GM21447 (cell line): ENCODE measurements around the gene UBA5.

Experiments
- ATAC-seq: cut with Tn5 transposase; IDR thresholded peaks from one replicate; pipeline ENCODE4 v1.9.1; 2021; ENCODE audit not compliant: unreplicated experiment

Gene UBA5

DNA sequence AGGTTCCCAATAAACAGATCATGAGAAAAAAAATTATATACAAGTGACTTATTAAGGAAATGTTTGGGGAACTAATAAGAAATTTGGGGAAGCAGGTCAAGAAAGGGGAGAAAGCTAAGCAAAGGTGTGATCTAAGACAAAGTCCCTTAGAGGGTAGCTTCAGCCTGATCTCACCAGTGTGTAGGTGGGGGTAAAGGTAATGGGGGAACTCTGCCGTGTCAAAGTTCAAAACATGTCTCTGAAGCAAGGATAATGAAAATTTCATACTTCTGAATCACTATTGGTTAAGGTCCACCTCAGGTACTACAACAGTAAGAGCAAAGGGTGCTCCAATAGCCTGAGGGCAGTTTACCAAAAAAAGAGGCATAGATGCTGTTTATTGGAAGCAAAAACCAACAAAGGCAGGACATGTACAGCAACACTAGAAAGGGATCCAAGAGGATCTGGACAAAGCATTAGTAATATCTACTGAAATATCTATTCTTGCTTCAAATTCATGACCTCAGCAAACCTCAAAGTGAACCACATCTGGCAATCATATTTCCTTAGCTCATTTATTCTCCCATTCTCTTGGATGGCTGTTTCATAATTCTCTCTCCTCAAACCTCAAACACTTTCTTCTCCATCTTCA, 7.4 kb upstream of the UBA5 start:
- ATAC-seq: no peak

DNA sequence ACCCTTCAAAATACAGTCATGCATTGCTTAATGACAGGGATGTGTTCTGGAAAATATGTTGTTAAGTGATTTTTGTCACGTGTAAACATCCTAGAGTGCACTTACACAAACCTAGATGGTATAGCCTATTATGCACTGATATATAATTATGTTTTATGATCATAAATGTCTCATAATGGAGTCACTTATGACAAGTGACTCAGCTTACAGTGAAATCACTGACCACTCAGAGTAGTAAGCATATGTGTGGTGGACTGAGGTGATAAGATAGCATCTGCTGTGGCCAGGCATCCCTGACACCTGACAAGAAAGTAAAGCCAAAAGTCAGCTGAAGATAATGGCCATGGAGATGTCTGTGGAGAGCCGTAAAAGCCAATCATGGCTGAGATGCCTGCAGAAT, 5.9 kb upstream of the UBA5 start:
- no peak for ATAC-seq

DNA sequence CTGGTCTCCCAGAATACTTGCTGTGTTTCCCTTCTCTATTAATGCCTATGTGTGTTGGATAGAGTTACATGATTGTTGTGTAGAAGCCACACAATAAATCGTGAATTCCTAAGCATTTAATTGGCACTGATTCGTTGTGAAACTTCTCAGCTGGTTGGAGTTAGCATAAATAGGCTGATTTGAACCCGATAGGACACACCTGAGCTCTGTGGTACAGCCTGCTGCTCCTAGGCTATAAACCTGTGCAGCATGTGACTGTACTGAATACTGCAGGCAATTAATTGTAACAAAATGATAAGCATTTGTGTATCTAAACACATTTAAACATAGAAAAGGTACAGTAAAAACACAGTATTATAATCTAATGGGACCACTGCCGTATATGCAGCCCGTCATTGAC, 5.4 kb upstream of the UBA5 start:
- ATAC-seq: no peak

DNA sequence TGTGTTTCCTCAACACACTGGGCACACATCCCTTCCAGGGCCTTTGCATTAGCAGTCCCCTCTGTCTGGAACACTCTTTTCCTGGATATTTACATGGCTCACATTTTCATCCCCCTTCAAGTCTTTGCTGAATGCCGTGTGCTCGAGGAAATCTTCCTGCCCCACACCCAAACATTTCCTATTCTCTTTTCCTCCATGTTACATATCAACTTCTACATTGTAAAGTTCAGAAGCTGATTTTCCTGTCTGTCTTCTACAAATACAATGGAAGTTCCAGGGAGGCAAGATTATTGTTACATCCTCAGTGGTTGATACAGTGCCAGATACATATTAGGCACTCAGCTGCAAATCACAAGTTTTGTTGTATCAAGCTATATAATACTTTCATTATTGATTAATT, 4.7 kb upstream of the UBA5 start:
- ATAC-seq: no peak

DNA sequence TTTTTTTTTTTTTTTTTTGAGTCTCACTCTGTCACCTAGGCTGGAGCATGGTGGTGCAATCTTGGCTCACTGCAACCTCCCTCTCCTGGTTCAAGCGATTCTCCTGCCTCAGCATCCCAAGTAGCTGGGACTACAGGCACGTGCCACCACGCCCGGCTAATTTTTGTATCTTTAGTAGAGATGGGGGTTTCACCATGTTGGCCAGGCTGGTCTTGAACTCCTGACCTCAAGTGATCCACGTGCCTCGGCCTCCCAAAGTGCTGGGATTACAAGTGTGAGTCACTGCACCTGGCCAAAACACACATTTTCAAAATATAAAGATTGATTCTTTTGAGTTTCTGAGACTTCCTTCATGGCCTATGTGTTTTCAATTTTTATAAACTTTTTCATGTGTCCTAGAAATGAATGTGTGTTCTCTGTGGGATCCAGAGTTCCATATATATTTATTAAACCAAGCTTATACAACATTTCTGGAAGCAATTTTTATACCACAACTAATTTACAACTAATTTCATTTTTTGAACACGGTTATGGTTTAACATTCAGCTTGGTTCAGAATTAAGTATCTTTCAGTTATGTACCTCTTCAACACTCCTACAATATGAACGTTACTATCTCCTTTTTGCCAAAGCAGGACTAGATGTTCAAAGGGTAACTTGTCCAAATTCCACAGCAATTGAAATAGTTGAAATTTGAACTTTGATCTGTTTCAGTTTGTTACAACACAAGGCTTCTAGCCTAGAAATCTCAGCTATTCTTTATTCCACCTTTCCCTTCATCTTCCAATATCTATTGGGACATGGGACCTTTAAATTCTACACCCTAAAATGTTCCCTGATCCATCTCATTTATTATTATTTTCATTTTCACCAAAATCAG, 2.0 kb upstream of the UBA5 start:
- no peak for ATAC-seq

DNA sequence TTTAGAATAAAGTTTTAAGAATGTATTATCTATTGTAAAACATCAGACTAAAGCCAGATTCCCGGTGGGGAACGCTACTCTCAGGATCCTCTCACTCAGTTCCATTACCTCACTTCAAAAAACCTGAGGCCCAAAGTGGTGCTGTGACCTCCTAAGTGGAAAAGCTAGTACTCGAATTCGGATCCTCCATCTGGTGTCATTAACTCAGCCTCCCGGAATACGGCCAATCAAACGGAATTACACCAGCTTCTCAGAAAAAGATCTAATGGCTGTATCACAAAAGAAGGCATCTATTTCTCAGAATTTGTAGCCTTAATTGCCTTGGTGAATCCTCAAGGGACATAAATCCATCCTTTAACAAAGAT, 1.1 kb upstream of the UBA5 start:
- ATAC-seq: peak; percentile 4

DNA sequence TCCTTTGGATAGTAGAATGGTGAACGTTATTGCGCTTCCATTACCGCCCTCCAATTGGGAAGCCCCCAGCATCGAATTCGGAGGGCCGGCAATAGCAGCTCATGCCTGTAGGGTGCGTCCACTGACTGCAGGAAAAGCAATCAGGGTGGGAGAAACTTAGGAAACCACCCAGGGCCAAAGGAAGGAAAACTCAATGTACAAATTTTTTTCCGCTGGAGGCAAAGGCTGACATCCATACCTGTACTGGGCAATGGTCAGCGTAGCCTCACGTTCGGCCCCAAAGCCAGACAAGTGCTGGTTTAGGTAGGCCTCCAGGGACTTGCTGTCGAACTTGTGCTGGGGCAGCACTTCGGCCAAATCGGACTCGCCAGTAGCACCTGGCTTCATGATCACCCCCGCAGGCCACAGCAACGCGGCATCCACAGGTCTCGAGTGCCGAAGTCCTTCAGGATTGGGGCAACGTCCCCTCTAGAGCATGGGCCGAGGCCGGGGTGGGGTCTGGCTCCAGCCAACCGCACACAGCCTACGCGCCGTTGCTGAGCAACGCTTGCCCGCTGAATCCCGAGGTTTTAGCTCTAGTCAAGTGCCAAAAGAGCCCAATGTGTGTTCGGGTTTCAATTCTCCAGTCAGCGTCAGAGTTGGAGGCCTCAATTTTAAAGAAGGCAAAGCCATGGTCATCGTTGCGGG, 621 bp upstream of the UBA5 start, which contains the start of gene ACAD11:
Gene ACAD11, minus strand, starts transcription at position 445 of the 687 bp plus-strand sequence. Its CDS starts 58 bp downstream, at position 387.
- ATAC-seq: peak; percentile 57

DNA sequence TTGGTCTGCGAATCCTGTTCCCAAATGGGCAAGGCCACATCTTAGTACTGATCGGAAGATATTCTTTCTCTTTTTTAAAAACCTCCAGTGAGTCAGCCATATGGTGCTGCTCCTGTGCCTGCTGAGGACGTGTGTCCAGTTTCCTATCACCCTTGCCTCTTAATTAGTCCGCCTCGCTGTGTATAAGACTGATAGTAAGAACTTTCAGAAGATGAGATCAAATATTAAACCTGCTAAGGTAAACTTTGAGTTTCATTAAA, 612 bp downstream of the UBA5 start:
- no peak for ATAC-seq

DNA sequence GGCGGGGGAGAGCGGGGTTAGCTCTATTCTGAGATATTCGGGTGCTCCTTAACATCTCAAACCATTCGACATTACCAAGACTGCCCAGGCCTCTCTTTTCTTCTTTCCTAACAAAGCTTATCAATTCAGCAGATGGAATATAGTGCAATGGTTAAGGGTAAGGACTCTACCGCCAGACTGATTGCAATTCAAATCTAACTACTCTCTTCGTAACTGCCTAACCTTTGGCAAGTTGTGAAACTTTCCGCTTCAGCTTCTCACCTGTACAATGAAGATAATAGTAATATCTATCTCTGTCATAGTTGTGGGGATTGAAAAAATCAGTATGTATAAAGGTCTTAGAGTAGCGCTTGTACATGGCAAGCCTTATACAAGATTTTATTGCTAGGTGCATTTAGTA, 972 bp downstream of the UBA5 start:
- no peak for ATAC-seq

DNA sequence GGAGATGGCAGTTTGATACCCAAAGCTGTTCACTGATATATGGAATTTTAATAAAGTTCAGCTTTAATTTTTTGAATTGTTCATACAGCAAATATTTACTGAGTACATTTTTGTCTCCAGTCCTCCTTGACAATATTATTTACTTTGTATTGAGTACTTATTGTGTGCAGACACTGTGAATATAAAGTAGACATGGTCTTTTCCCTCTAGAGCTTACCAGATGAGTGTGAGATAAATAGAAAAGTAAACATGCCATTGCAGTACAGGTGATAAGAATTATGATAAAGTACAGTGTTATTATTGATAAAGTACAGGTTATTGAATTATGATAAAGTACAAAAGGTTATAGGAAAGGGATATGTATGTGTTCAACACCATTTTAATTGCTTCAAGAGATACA, 2.1 kb downstream of the UBA5 start:
- ATAC-seq: no peak

DNA sequence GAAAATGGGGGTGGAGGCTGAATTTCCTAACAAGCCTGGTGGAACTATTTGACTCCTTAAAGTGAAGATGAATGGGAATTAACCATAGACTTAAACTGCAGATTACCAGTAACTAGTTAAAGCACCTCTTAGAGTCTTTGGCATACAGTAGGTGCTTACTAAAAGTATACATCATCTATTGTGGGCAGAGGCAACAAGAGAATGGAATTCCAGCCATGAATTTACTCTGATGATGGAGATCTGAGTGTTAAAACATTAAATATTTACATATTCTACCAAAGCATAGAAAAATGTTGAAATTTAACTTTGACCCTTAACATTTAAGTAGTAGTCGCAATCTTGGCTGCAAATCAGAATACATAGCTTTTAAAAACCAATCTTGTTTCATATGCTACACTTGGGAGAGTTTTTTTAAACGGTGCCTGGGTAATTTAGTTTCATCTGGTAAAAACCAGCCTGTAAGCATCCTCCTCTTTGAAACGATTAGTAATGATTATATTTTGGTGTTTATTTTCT, 5.2 kb downstream of the UBA5 start:
- no peak for ATAC-seq

DNA sequence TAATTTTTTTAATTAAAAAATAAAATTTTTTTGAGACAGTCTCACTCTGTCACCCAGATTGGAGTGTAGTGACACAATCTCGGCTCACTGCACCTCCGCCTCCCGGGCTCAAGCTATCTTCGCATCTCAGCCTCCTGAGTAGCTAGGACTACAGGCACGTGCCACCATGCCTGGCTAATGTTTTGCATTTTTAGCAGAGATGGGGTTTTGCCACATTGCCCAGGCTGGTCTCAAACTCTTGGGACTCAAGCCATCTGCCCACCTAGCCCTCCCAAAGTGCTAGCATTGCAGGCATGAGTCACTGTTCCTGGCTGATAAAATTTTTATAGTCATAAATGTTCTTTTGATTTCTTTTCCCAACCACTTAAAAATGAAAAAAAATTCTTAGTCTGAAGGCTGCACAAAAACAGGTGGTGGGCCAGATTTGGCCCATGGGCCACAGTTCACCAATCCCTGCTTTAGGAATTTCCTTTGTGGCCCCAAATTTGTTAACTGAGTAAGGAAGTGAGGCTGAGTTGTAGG, 9.2 kb downstream of the UBA5 start:
- no peak for ATAC-seq

DNA sequence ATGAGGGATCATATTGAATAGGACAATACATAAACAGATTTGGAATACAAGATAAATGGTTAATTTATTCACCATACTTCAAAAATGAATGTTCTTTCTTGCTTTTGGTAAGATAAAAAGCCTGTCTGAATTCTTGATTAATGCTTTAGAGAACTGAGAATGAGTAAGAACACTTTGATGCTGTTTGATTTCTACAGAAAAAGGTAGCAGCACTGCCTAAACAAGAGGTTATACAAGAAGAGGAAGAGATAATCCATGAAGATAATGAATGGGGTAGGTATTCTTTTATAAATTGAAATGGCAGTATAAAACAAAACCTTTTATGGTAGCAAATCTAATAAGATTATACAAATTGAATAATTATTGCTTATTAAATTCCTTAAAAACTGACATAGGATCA, 15.3 kb downstream of the UBA5 start:
- no peak for ATAC-seq

DNA sequence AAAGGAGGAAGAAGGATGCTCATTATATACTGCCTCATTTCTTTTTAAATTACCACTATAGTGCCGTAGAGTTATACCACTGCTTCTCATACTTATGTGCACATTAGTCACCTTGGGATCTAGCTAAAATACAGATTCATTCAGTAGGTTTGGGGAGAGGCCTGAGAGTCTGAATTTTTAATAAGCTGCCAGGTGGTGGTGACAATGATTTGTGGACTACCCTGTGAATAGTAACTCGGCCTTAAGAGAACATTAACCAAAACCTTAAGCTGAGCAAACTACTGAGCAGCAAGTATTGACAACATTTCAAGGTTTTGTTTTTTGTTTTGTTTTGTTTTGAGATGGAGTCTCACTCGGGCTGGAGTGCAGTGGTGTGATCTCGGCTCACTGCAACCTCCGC, 19.8 kb downstream of the UBA5 start:
- ATAC-seq: no peak

DNA sequence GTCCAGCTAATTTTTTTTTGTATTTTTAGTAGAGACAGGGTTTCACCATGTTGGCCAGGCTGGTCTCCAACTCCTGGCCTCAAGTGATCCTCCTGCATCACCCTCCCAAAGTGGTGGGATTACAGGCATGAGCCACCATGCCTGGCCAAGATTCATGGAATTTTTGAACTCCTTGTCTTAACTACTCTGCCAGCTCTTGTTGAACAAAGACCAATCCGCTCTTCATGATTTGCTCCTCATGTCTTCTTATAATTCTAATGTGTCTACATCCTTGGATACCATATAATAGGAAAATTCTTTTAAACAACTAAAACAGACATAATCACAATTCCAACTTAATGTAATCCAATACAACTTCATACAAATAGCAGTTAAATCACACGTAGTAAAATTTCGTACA, 21.3 kb downstream of the UBA5 start:
- no peak for ATAC-seq

DNA sequence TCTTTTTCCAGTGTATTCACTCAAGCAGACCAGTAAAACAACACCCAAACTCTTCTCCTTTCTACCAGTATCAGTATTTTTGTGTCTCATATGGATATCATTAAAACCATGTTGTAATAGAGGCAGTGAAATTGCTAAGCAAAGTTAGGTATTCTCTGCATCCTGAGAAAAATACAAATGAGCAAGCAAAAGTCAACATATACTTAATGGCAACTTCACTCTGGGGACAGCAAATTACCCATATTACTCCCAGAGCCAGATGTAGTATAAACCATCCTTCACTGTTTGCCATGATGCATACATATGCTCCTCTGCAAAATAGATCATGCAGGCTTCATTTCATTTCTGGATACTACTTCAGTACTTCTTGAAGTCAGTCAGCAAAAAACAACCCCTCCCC, 22.1 kb downstream of the UBA5 start:
- no peak for ATAC-seq

DNA sequence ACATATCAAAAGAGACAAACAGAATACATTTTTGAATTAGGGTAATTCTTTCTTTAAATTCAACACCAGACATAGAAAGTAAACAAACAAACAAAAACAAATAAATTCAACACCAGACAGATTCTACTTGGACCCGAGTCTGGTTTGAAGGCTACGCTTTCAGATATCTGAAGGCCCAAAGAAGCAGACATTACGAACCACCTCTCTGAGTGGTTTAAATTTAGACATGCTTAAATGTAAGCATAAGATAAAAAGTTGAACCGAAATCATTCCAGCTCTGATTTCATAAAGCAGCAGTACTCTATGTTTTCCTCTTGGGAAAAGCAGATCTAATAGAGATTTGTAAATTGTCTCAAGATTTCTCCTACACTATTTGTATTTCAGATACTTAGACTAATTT, 29.9 kb downstream of the UBA5 start:
- no peak for ATAC-seq

DNA sequence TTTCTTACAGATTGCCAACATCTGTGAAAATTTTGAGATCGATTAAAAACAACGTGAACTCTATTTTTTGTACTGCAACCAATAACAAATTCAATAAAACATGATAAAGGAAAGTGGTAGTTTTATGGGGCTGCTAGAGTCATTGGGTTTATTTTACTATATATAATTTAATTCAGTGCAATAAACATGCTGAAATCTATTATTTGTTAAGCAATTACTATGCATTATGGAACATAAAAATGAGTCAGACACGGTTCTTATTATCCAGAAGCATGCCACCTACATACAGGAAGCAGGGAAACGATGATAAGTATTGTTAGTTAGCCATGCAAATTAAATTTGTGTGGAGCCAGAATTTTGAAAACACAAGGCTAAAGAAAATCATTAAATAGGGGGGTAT, 34.9 kb downstream of the UBA5 start:
- ATAC-seq: no peak

DNA sequence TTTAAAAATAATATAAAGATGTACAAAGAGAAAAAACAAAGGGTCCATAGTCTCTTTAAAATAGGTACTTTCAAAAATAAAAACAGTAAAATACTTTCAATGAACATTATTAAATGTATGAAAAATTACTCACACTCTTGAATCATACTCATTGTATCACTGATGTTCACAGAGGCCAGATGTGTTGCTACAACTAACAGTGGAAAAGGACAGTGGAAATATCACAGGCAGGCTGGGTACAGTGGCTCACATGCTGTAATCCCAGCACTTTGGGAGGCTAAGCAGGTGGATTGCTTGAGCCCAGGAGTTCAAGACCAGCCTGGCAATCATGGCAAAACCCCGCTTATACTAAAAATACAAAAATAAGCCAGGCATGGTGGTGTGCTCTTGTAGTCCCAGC, 35.3 kb downstream of the UBA5 start:
- ATAC-seq: no peak

DNA sequence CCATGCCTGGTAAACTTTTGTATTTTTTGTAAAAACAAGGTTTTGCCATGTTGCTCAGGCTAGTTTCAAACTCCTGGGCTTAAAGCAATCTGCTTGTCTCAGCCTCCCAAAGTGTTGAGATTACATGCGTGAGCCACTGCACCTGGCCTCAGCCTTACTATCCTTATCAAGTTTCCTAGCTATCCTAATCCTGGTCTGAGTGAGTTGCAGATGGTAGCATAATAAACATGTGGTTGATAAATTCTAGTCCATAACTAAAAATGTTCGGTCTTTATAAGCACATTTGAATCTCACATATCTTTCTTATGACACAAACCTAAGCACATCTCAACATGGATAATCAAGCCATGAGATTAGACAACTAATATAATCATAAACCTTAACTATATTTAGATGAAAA, 43.6 kb downstream of the UBA5 start:
- ATAC-seq: no peak

DNA sequence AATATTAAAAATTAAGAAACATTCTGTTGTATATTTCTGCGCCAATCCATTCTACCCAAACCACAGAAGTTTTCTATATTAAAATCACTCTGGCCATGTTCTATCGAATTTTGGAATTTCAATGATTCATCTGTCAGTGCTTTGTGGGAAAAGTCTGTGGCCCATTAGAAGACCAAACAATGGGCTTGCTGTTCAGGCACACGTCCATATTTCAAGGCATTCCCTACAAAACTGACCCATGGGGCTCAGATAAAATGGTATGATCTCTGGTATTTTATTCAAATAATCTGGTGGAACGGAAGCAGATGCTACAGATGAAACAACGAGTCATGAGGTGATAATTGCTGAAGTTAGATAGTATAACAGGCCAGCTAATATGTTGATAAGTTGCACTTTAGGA, 49.6 kb downstream of the UBA5 start:
- no peak for ATAC-seq

DNA sequence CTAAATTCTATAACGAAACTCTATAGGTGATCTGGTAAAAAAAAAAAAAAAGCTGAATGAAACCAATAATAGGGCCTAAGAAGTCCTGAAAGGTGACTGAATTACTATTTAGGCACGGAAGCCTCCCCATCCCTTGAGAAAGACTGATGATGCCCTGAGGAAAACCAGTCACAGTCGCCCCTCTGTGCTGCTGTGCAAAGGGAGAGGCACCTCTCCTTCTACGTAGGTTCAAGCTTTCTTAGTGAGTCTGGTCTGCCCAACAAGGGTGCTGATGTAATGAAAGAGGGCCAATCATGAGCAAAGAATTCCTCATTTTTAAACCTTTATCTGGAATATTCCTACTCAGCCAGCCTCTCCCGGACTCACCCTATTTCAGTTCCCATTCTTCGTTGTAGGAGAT, 50.2 kb downstream of the UBA5 start:
- ATAC-seq: no peak
